IMR-90 (cell line): ENCODE results near the gene CD274. TPM values are rescaled to one million over a fixed set of nuclear protein-coding genes. Genes with fewer than 3 reads are reported as not detected.

ENCODE experiments used
- ATAC-seq: fragments of 200-7000 bp; cut with Tn5 transposase; 2 replicates; pipeline ENCODE4 v1.9.1; 2020; ENCODE audit warnings: low read depth, mild to moderate bottlenecking, moderate library complexity
- BruUV-seq: library from RNA; stranded (reverse); fragments of 400-500 nt; replicated peaks from 2 replicates; lab custom pipeline; 2021; lab: Mats Ljungman, UMichigan
- CTCF ChIA-PET: fragments of 300-600 bp; formaldehyde crosslinking; extraction: SDS; loops from one replicate; lab custom pipeline; 2021; ENCODE audit warnings: antibody characterized with exemption; lab: Yijun Ruan, JAX
- POLR2A ChIA-PET: fragments of 300-600 bp; sonication (Branson Sonifier 250); formaldehyde crosslinking; loops from one replicate; lab custom pipeline; 2022; ENCODE audit warnings: antibody characterized with exemption; ENCODE audit not compliant: unreplicated experiment; lab: Charles Lee
- DNase-seq: peaks from one replicate; pipeline ENCODE4 v3.0.0; 2013
- H2AFZ ChIP-seq: replicated peaks from 2 replicates; pipeline ENCODE3; 2013; ENCODE audit warnings: low read length, mild to moderate bottlenecking; ENCODE audit not compliant: poor library complexity
- H2AK5ac ChIP-seq: 2 replicates; pipeline ENCODE4 v1.6.1; 2013; ENCODE audit warnings: low read depth, low read length, inconsistent platforms
- H2AK9ac ChIP-seq: replicated peaks from 2 replicates; pipeline ENCODE3; 2013; ENCODE audit warnings: mild to moderate bottlenecking, low read depth, low read length, moderate library complexity; ENCODE audit not compliant: poor library complexity
- H2BK120ac ChIP-seq: 2 replicates; pipeline ENCODE4 v1.6.1; 2013; ENCODE audit warnings: low read depth, low read length, inconsistent platforms
- H2BK15ac ChIP-seq: 3 replicates; pipeline ENCODE4 v1.6.1; 2013; ENCODE audit warnings: low read depth, low read length, inconsistent platforms
- H2BK20ac ChIP-seq: 2 replicates; pipeline ENCODE4 v1.6.1; 2013; ENCODE audit warnings: low read depth, mild to moderate bottlenecking, inconsistent platforms, low read length, moderate library complexity
- H2BK5ac ChIP-seq: 2 replicates; pipeline ENCODE4 v1.6.1; 2013; ENCODE audit warnings: mild to moderate bottlenecking, low read depth, low read length, inconsistent platforms; ENCODE audit not compliant: poor library complexity, severe bottlenecking
- H3K14ac ChIP-seq: replicated peaks from 2 replicates; pipeline ENCODE4 v1.6.1; 2013; ENCODE audit warnings: low read depth, low read length, inconsistent platforms
- H3K18ac ChIP-seq: 2 replicates; pipeline ENCODE4 v1.6.1; 2013; ENCODE audit warnings: low read depth, low read length, control low read depth
- H3K23ac ChIP-seq: 2 replicates; pipeline ENCODE4 v1.6.1; 2013; ENCODE audit warnings: low read depth, low read length, inconsistent platforms
- H3K27ac ChIP-seq: 2 replicates; pipeline ENCODE4 v1.5.1; 2013; ENCODE audit warnings: mild to moderate bottlenecking, control low read depth, low read length; ENCODE audit not compliant: insufficient read depth
- H3K27me3 ChIP-seq: 2 replicates; pipeline ENCODE4 v1.6.1; 2013; ENCODE audit warnings: low read length; ENCODE audit not compliant: control insufficient read depth, insufficient read depth
- H3K36me3 ChIP-seq: 2 replicates; pipeline ENCODE4 v1.6.1; 2013; ENCODE audit warnings: low read length, mixed read lengths; ENCODE audit not compliant: control insufficient read depth, insufficient read depth
- H3K4ac ChIP-seq: 2 replicates; pipeline ENCODE4 v1.6.1; 2013; ENCODE audit warnings: low read depth, low read length, inconsistent platforms
- H3K4me1 ChIP-seq: 2 replicates; pipeline ENCODE4 v1.6.1; 2013; ENCODE audit warnings: low read length, mixed read lengths; ENCODE audit not compliant: control insufficient read depth, insufficient read depth
- H3K4me2 ChIP-seq: 2 replicates; pipeline ENCODE4 v1.6.1; 2013; ENCODE audit warnings: low read depth, mild to moderate bottlenecking, control low read depth, low read length, moderate library complexity
- H3K4me3 ChIP-seq: 2 replicates; pipeline ENCODE4 v1.5.1; 2013; ENCODE audit warnings: low read depth, mild to moderate bottlenecking, control low read depth, low read length, moderate library complexity; ENCODE audit not compliant: insufficient read depth
- H3K56ac ChIP-seq: 2 replicates; pipeline ENCODE4 v1.6.1; 2013; ENCODE audit warnings: low read length, inconsistent platforms; ENCODE audit not compliant: insufficient read depth; ENCODE audit errors: extremely low read depth
- H3K79me1 ChIP-seq, 2 experiments: 2 replicates each; pipeline ENCODE4 v1.6.1; 2013; ENCODE audit warnings: low read length in 2 of 2, inconsistent platforms in 1 of 2, low read depth in 1 of 2
- H3K9ac ChIP-seq: 2 replicates; pipeline ENCODE4 v1.6.1; 2013; ENCODE audit warnings: low read depth, low read length, control low read depth
- H3K9me1 ChIP-seq: 2 replicates; pipeline ENCODE4 v1.6.1; 2013; ENCODE audit warnings: low read length, inconsistent platforms; ENCODE audit not compliant: insufficient read depth
- H3K9me3 ChIP-seq: 2 replicates; pipeline ENCODE4 v1.6.1; 2013; ENCODE audit warnings: low read length; ENCODE audit not compliant: control insufficient read depth, insufficient read depth
- H4K20me1 ChIP-seq: 2 replicates; pipeline ENCODE4 v1.6.1; 2013; ENCODE audit warnings: low read length, inconsistent platforms; ENCODE audit not compliant: insufficient read depth
- H4K5ac ChIP-seq: 2 replicates; pipeline ENCODE4 v1.6.1; 2013; ENCODE audit warnings: mild to moderate bottlenecking, low read depth, low read length, control low read depth
- H4K8ac ChIP-seq, 2 experiments: 2 replicates each; pipeline ENCODE4 v1.6.1; 2013; ENCODE audit warnings: low read depth in 2 of 2, low read length in 2 of 2, control low read depth in 1 of 2, inconsistent platforms in 1 of 2
- H4K91ac ChIP-seq: 2 replicates; pipeline ENCODE4 v1.6.1; 2013; ENCODE audit warnings: low read depth, low read length, inconsistent platforms; ENCODE audit not compliant: insufficient read depth
- BHLHE40 ChIP-seq: fragments of 150-350 bp; IDR thresholded peaks from 2 replicates; pipeline ENCODE4 v1.6.1; 2016; ENCODE audit warnings: mild to moderate bottlenecking, low read depth, low read length
- CEBPB ChIP-seq: IDR thresholded peaks from 2 replicates; pipeline ENCODE4 v1.6.1; 2012; ENCODE audit warnings: low read depth, low read length, improper control_type of control experiment
- CHD1 ChIP-seq: IDR thresholded peaks from 2 replicates; pipeline ENCODE4 v1.6.1; 2012; ENCODE audit warnings: low read depth, low read length, improper control_type of control experiment
- FOS ChIP-seq: fragments of 150-350 bp; IDR thresholded peaks from 2 replicates; pipeline ENCODE4 v1.6.1; 2016; ENCODE audit warnings: low read depth, low read length
- MAFK ChIP-seq: IDR thresholded peaks from 2 replicates; pipeline ENCODE4 v1.6.1; 2012; ENCODE audit warnings: low read depth, low read length, improper control_type of control experiment
- MAZ ChIP-seq: IDR thresholded peaks from 2 replicates; pipeline ENCODE4 v1.6.1; 2012; ENCODE audit warnings: low read depth, mild to moderate bottlenecking, low read length, improper control_type of control experiment, moderate library complexity, borderline replicate concordance
- MXI1 ChIP-seq: IDR thresholded peaks from 2 replicates; pipeline ENCODE4 v1.6.1; 2012; ENCODE audit warnings: low read depth, mild to moderate bottlenecking, low read length, moderate library complexity, borderline replicate concordance
- NFE2L2 ChIP-seq: fragments of 150-350 bp; IDR thresholded peaks from 2 replicates; pipeline ENCODE4 v1.6.1; 2016; ENCODE audit warnings: low read depth, mild to moderate bottlenecking, low read length
- POLR2A ChIP-seq: IDR thresholded peaks from 2 replicates; pipeline ENCODE4 v1.6.1; 2012; ENCODE audit warnings: mild to moderate bottlenecking, low read depth, low read length
- RAD21 ChIP-seq: IDR thresholded peaks from 2 replicates; pipeline ENCODE4 v1.6.1; 2012; ENCODE audit warnings: low read length, improper control_type of control experiment
- RCOR1 ChIP-seq: IDR thresholded peaks from 2 replicates; pipeline ENCODE4 v1.6.1; 2012; ENCODE audit warnings: mild to moderate bottlenecking, low read length, improper control_type of control experiment; ENCODE audit not compliant: insufficient replicate concordance
- RFX5 ChIP-seq: IDR thresholded peaks from 2 replicates; pipeline ENCODE4 v1.8.0; 2012; ENCODE audit warnings: low read depth, mild to moderate bottlenecking, low read length, moderate library complexity
- SMC3 ChIP-seq: fragments of 150-350 bp; IDR thresholded peaks from 2 replicates; pipeline ENCODE4 v1.6.1; 2016; ENCODE audit warnings: low read depth, mild to moderate bottlenecking, antibody characterized with exemption, low read length, moderate library complexity
- WGBS, 2 experiments: methylation state at CpG; one replicate each; pipeline versions ENCODE4 v1.1.5 to v1.1.7; 2013; ENCODE audit warnings: missing lambda C conversion rate in 2 of 2; ENCODE audit not compliant: insufficient read length in 1 of 2; ENCODE audit errors: extremely low coverage in 2 of 2; 5-methylcytosine and 5-hydroxymethylcytosine counted together
- dilution Hi-C: fragments of 300-500 bp; cut with HindIII; formaldehyde crosslinking; loops from one replicate; pipeline ENCODE4 v1.14.3; 2018; ENCODE audit warnings: low sequenced_read_pairs; ENCODE audit not compliant: unreplicated experiment
- in situ Hi-C: fragments of 300-500 bp; cut with MboI; formaldehyde crosslinking; loops from 3 replicates; pipeline ENCODE4 v1.14.3; 2019; ENCODE audit warnings: low sequenced_read_pairs, inconsistent platforms, mixed read lengths
- intact Hi-C: fragments of 100-400 bp; cut with micrococcal nuclease; formaldehyde crosslinking; loops from 2 replicates; pipeline ENCODE4 v1.10.0; 2022
- polyA plus RNA-seq, 3 experiments: library from polyadenylated mRNA; depleted of rRNA; stranded (reverse); fragments of >200 nt; gene quantifications; 2 replicates each; pipeline ENCODE4 v1.2.3, GENCODE V29; 2012; ENCODE audit warnings: low replicate concordance in 1 of 3
- total RNA-seq: library from RNA; depleted of rRNA; stranded (reverse); fragments of >200 nt; gene quantifications from 2 replicates; pipeline ENCODE4 v1.2.3, GENCODE V29; 2012
- TF ChIP-seq, protein P1 (sequence below): conservative IDR thresholded peaks from 2 replicates; pipeline ENCODE4 v1.5.1; 2012; ENCODE audit warnings: mild to moderate bottlenecking, low read depth, low read length, improper control_type of control experiment
- TF ChIP-seq, protein P2 (sequence below): fragments of 150-350 bp; IDR thresholded peaks from 2 replicates; pipeline ENCODE4 v1.6.1; 2016; ENCODE audit warnings: low read depth, mild to moderate bottlenecking, low read length, moderate library complexity, borderline replicate concordance
- TF ChIP-seq, protein P3 (sequence below): fragments of 150-350 bp; IDR thresholded peaks from 2 replicates; pipeline ENCODE4 v1.6.1; 2017; ENCODE audit warnings: mild to moderate bottlenecking, antibody characterized with exemption, low read length, low read depth

CD274 gene
- total and polyA plus RNA-seq, 2 of the 4 experiments (the other 2 are of a cell fraction): 17.4 to 19.4 TPM

DNA sequence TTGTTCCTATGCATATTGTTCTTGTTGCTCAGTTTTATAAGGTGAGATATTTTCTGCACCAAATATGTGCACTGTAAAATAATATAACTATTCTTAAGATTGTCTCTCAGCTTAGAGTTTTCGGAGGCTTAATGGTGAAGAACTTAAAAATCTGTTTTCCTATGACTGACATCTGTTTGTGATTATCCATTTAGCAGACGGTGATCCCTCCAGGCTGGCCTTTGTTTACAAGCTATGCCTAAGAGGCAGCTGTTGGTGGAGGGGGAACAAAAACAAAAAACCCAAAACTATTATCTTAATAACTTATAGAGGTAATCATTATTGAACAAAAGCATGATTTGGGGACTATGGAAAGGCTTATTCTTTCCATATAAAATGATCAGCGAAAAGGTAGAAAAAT, 60.6 kb downstream of the CD274 start:
- POLR2A ChIA-PET: interaction anchor here (0.6 to 2.0 kb wide), 6 partner anchors 43 to 90 kb away, joined by 3 to 11 read pairs (median 4); partner anchors contain the start of gene CD274

More for the DNA sequence above, 60.6 kb downstream of the CD274 start:
- Histone ChIP-seq H3K79me1 (peaks cover 39 to 49% of the 10 kb centered on the region in 2 experiments; a peak in 3 of 4 replicates), H3K18ac (peak overlapping the region; percentile 95), H4K5ac (peak overlapping the region; percentile 76), H3K23ac (peak overlapping the region; percentile 94; the same call in 1 of the 2 replicates), H3K27ac (peak overlapping the region; percentile 94), H3K9me3 (no peaks in the 10 kb centered on the region), H2AK9ac (peak overlapping the region; percentile 86), H3K56ac (peak overlapping the region; percentile 100), H2BK120ac (peak overlapping the region; percentile 98), H3K36me3 (no peaks in the 10 kb centered on the region), H2BK15ac (peak overlapping the region; percentile 94), H2AK5ac (peak overlapping the region; percentile 80), H3K4me3 (peak overlapping the region; percentile 52), H3K27me3 (no peaks in the 10 kb centered on the region), H3K4ac (peak overlapping the region; percentile 96), H3K9ac (peak overlapping the region; percentile 83), H3K9me1 (peaks cover 16% of the 10 kb centered on the region), H4K8ac (peak overlapping the region; percentile 95 to 98), H2BK5ac (peak overlapping the region; percentile 99), H4K91ac (peak overlapping the region; percentile 99), H3K4me2 (peak overlapping the region; percentile 87), H4K20me1 (no peaks in the 10 kb centered on the region), H3K14ac (peak overlapping the region; percentile 93), H2AFZ (peak overlapping the region; percentile 57), H2BK20ac (peak overlapping the region; percentile 98), H3K4me1 (peaks cover 22% of the 10 kb centered on the region)
- CTCF ChIA-PET: interaction anchor here (0.9 kb wide), 1 partner anchor 79 kb away, joined by 3 read pairs; no protein-coding TSS in a partner anchor
- TF ChIP-seq FOS: no peak
- TF ChIP-seq, protein P1, sequence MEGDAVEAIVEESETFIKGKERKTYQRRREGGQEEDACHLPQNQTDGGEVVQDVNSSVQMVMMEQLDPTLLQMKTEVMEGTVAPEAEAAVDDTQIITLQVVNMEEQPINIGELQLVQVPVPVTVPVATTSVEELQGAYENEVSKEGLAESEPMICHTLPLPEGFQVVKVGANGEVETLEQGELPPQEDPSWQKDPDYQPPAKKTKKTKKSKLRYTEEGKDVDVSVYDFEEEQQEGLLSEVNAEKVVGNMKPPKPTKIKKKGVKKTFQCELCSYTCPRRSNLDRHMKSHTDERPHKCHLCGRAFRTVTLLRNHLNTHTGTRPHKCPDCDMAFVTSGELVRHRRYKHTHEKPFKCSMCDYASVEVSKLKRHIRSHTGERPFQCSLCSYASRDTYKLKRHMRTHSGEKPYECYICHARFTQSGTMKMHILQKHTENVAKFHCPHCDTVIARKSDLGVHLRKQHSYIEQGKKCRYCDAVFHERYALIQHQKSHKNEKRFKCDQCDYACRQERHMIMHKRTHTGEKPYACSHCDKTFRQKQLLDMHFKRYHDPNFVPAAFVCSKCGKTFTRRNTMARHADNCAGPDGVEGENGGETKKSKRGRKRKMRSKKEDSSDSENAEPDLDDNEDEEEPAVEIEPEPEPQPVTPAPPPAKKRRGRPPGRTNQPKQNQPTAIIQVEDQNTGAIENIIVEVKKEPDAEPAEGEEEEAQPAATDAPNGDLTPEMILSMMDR: no peak
- TF ChIP-seq SMC3: no peak
- TF ChIP-seq NFE2L2: no peak
- no peak for TF ChIP-seq CHD1
- TF ChIP-seq, protein P2, sequence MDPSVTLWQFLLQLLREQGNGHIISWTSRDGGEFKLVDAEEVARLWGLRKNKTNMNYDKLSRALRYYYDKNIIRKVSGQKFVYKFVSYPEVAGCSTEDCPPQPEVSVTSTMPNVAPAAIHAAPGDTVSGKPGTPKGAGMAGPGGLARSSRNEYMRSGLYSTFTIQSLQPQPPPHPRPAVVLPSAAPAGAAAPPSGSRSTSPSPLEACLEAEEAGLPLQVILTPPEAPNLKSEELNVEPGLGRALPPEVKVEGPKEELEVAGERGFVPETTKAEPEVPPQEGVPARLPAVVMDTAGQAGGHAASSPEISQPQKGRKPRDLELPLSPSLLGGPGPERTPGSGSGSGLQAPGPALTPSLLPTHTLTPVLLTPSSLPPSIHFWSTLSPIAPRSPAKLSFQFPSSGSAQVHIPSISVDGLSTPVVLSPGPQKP: no peak
- no peak for TF ChIP-seq CEBPB
- TF ChIP-seq, protein P3, sequence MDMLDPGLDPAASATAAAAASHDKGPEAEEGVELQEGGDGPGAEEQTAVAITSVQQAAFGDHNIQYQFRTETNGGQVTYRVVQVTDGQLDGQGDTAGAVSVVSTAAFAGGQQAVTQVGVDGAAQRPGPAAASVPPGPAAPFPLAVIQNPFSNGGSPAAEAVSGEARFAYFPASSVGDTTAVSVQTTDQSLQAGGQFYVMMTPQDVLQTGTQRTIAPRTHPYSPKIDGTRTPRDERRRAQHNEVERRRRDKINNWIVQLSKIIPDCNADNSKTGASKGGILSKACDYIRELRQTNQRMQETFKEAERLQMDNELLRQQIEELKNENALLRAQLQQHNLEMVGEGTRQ: no peak
- TF ChIP-seq MXI1: no peak
- no peak for TF ChIP-seq RAD21
- TF ChIP-seq MAFK: no peak
- no peak for TF ChIP-seq BHLHE40
- no peak; the same call in 1 of the 2 replicates for TF ChIP-seq POLR2A
- TF ChIP-seq RFX5: no peak
- no peak for TF ChIP-seq MAZ
- TF ChIP-seq RCOR1: no peak
- in situ Hi-C loops: loop anchor here (5.0 kb wide), 1 partner anchor 76 kb away; no protein-coding TSS in a partner anchor
- BruUV-seq: no TSS peak
- WGBS, 2 experiments: no CpG with 5 or more reads among the region's 3 CpGs
- dilution Hi-C loops: no loop called here
- DNase-seq (peak; percentile 41), ATAC-seq (no peak)
- intact Hi-C loops: loop anchor here (1.0 to 2.0 kb wide), 2 partner anchors 56 to 72 kb away; no protein-coding TSS in a partner anchor
